Hepatic stellate cell (primary cell): ENCODE results near the gene PACRG.

ENCODE experiments used
- DNase-seq: peaks from one replicate; pipeline ENCODE4 v3.0.0; 2011; ENCODE audit warnings: low spot score

The PACRG gene

DNA sequence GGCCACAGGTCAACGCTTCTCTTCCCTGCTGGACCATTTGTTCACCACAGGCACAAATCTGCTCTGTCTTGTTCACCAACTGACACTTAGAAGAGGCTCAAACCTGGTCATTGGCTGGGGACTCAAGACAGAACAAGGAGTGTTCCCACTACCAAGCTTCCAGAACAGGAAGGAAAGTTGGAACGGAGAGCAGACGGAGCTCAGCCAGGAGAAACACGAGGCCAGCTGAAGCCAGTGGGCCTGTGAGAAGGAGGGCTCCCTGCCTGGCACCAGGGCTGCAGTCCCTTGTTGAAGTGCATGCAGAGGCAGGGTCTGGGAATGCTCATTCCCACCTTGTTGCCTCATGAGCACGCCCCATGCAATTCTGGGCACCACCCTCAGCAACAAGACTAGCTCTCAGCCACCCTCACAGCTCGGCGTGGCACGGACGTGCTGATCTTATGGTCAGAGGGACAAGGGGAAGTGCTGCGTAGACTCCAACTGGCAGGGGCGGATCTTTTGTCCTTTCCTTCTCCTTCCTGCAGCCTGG, 450.2 kb downstream of the PACRG start:
- no peak for DNase-seq

DNA sequence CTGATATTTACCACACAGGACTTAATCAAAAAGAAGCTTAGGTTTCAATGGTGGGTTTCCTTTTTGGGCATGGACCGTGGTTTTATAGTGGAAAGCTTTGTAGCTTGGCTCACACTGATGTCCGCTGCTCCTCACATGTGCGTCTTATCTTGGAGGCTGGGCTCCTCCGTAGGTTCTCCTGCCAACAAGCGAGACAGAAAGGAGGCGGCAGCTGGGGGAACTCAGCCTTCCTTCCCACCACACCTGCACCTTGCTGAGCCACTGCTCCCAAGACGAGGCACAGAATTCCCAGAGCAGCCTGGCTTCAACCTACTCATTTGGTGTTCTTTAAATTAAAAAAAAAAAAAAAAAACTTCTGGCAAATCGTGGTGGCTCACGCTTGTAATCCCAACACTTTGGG, 451.3 kb downstream of the PACRG start:
- DNase-seq, result no peak

DNA sequence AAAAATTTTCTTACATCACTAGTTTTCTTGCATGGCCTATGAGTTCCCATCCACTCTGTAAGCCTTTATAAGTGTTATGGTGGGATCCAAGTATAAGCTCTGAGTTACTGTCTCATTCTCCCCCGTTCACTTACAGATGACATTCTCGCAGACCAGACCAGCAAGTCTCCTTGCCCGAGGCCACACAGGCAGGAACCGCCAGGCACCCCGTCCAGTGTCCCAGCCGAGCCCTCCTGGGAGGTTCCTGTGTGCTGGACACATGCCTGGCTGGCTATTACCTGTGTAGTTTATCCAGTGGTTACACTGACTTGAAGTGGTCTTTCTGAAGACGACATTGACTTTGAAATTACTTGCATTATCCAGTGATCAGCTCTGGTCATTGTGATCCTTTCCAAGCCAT, 451.9 kb downstream of the PACRG start:
- no peak for DNase-seq

DNA sequence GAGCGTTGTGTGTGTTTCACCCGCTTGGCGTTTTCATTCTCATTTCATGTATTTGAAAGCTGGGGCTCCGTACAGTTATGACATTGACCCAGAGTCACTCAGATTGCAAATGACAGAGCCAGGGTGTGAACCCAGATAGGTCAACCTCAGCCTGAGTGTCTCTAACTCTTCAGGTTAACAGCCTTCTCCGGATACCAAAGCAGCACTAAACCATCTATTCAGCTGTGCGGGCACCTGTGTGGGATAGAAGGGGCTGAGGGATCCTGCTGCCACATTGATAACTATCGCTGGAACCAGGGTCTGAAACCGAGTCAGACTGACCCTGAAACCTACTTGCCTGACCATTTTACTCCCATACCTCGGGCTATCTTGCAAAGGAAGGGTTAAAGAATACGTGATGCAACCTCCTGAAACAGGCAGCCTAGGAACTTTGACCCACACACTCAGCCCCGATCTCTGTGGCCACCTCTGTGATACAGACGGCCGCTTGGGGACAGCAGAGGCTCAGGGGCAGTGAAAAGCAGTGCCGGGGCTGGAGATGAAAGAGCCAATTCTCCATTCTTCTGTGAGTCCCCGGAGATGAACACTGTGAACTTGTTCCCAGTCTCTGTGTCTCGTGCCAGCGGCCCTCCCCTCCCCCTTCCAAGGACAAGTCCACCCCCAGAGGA, 453.2 kb downstream of the PACRG start:
- DNase-seq, result peak; percentile 32

DNA sequence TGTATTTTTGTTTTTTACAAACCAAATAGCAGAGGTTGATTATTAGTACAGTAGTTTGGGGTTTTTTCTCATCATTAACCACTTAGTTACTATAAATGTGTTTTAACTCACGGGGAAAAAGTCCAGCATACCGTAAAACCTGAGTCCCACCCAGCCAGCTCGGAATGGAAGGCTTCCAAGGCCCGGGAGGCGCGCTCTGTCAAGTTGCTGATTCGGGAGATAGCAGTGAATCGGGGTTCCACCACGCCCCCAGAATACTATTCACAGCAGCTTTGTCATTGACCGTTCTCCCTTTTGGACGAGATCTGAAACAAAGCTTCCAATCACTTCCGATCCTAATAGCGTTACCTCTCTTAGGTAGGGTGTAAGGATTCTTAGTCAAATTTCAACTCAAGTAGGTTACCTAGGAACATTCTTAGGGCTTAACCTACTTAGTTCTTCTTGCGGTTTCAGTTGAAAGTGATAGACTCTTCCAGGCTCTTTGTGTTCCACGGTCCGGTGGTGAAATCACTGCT, 453.9 kb downstream of the PACRG start:
- DNase-seq, result no peak

DNA sequence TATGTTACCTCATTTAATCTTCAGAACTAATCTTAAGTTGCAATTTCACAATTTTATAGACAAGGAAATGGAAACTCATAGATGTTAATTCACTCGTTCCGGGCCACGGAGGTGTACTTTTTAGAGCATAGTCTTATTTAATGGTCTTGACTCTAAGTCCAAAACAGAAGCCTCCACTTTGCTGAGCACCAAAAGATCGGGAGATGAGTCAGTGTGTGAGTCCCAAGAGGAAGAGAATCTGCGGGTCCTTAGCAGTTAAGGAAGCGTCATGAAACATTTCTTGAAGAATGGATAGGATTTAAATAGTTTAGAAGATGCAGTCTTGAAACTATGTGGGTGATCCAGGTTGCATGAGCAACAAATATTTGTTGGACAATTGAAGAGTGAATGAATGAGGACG, 454.9 kb downstream of the PACRG start:
- no peak for DNase-seq

DNA sequence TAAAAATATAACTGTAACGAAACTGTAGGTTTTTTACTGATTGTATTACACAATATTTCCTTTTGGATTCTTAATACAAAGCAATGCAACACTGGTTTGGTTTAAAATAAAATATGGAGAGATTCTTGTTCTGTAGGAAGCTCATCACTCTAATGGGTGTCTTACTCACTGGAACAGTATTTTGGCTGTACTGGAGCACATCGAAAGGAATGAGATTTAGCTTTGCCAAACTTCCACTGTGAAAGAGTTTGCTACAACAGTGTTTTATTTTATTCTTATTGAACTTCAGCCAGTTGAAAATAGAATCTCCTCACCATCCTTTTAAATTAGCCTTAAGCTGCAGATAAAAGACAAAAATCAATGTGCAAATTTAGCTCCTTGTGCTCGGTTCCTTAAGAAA, 456.0 kb downstream of the PACRG start:
- no peak for DNase-seq

DNA sequence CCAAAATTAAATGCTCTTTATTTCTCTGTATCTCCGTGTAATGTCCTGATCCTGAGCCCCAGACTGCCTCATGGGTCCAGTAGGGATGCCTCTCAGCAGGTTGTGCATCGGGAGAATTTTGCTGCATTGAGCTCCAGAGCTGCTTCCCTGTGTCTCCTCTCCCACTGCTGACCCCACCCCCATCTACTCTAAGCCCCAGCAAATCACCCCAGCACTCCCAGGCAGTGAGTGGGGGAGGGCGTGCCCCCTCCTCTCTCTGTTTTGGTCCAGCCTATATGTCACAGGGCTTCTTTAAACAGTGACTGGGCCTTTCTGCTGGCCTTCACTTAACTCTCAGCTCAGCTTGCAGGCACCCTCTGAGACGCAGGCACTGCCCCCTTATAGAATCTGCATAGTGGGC, 458.0 kb downstream of the PACRG start:
- no peak for DNase-seq

DNA sequence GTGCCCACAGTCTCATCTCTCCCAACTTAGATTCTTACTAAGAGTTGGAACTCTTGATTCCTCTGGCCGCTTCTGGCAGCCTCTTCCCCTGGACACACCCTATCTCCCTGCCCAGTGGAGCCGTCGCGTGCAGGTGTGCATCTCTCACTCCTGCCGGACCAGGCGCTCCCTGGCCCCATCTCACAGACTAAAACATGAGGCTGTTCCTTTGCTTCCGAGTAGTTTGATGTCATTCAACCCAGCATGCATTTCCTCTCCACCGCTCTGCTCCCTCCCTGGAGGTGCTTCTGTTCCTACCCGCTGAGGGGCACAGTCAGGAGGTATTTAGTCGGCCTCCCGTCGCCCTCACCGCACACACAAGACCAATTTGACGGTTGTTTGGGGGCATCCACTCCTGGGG, 458.8 kb downstream of the PACRG start:
- DNase-seq, result no peak

DNA sequence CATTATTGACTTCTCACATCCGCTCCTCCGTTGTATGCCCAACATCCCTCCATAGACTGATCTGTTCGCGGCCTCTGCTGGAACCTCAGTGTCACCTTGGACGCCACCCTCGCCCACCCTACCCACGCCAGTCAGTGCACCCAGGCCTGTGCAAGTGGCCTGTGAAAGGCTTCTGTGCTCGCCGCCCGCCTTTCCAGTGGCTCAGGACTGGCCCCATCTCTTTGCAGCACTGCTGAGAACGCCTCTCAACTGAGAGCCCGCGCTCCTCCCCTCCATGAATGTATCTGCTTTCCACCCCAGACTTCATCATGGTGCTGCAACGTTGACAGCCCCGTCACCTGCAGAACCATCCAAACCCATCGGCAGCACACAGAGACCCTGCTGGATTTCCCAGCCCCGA, 459.4 kb downstream of the PACRG start:
- no peak for DNase-seq

DNA sequence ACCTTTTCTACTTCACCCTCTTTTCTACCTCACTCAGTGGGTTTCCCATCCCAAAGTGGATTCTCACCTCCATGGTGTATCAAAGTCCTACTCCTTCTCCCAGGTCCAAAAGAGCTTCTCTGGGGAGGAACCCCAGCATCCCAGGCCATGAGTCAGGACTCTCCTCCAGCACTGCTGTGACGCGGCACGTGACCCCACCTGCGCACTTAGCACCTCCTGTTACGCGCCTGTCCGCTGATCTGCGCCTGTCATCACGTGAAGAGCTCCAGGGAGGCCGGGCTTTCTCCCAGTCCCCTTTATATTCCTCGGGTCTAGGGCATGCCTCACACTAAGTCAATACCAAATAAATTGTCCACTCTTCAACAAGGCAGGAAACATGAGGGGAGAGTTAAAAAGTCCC, 459.8 kb downstream of the PACRG start:
- no peak for DNase-seq

DNA sequence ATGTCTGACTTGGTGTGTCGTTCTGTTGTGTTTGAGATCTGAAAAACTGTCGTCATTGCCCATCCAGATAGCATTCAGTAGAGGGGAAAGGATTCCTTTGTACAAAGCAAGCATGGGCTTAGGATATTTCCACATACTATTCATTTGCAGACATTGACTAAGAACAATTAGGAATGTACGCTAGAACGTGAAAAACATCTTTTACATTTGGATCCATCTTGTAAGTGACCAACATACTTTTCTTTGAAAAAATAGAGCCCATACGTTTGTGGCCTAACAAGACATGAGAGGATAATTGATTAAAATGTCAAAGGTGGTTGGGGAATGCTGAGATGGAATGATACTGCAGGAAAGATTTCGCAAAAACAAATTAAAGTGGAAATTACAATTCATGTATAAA, 461.0 kb downstream of the PACRG start:
- no peak for DNase-seq

DNA sequence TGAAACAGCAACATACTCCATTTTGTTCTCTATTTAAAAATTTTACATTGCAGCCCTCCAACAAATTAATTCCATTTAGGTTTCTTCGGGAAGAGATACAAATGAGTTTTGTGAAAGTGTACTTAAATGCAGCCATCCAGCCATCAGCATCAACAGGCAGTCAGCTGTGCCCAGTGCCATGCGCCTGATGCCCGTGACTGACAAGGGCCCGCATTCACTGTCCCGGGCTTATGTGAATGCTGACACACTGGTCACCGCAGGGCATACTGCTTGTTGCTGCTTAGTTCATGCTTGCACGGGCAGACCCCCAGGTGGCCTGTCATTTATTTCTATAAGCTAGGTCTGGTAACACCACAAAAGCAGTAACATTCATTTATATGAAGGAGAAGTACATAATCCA, 461.8 kb downstream of the PACRG start:
- DNase-seq, result no peak

DNA sequence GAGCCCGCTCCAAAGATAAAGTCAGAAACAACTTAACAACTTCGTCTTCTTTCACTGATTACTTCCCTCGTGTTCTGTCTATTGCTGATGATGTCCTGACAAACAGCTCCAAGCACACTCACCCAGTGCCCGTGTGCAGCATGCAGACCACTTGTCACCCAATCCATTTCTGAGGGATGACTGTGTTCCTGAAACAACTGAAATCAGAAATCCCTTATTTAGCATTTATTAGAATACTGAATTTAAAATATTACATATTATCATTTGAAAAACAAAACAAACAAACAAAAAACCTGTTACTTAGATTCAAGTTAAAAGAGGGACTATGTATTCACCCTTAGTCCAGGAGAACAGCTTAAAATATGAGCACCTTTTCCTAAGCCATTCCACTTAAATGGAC, 463.0 kb downstream of the PACRG start:
- no peak for DNase-seq

DNA sequence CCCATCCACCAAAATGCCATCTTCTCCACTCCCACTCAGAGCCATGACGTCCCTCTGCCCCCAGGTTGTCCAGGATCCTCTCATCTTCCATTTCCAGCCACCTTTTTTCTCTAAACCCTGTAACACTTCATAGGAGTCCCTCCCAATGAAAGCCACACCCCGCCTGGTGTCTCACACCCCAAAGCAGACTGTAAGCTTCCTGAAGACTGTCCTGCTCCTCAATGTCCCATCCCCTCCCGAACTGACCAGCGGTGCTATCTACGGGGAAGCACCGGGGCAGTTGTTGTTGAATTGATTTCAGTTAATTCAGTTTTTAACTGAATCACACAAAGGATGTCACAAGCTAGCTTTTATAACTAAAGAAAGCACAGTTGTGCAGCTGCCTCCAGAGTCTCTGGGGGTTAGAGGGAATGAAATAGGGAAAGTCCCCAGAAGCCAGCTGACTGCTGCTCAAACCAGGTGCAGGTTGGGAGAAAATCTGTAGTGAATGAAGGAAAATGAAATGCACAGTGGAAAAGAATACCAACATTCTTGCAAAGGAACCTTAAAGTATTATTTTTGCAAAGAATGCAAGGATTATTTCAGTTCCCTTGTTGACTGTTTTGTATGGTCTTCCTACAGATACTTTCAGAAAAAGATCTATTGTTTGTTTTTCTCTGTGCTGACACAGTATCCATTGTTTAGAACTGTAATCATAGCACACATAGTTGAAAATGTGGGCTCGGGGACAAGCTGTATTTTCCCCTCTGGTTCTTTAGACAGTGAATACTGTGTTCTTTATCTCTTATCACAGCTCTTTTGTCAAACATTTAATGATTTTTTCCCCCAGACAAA, 464.1 kb downstream of the PACRG start:
- DNase-seq, result no peak

DNA sequence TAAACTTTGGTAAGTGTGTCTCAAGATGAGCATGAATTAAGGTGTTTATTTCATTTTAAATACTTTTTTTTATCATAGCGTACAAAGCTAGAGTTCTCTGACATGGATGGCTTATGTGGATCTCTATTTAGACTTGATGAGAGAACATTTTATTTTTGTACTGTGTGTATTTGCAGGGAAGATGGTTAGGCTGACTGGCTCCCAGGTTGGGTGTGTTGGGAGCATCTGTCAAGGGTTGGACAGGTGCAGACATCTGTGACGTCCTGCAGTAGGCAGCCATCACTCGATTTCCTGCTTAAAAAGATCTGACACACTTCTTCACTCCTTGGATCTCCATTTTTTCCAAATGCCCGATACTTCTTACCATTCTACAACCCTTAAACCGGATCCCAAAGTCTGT, 464.8 kb downstream of the PACRG start:
- DNase-seq, result no peak

DNA sequence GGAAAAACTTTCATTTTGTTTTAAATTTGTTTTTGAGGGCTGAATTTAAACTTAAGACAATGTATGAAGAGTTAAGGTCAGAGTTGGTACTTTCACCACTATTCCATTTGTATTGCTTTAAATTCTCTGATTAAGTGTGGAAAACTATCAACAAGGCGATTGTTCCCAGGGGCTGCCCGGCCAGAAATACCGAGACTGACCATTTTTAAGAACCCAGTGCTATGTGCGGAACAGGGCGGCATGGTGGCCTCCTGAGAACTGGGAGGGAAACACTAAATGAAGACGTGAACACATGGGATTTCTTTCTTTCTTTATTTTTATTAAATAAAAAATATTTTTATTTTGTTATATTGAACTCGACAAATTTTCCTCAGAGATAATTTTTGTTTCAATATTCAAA, 465.6 kb downstream of the PACRG start:
- DNase-seq, result no peak

DNA sequence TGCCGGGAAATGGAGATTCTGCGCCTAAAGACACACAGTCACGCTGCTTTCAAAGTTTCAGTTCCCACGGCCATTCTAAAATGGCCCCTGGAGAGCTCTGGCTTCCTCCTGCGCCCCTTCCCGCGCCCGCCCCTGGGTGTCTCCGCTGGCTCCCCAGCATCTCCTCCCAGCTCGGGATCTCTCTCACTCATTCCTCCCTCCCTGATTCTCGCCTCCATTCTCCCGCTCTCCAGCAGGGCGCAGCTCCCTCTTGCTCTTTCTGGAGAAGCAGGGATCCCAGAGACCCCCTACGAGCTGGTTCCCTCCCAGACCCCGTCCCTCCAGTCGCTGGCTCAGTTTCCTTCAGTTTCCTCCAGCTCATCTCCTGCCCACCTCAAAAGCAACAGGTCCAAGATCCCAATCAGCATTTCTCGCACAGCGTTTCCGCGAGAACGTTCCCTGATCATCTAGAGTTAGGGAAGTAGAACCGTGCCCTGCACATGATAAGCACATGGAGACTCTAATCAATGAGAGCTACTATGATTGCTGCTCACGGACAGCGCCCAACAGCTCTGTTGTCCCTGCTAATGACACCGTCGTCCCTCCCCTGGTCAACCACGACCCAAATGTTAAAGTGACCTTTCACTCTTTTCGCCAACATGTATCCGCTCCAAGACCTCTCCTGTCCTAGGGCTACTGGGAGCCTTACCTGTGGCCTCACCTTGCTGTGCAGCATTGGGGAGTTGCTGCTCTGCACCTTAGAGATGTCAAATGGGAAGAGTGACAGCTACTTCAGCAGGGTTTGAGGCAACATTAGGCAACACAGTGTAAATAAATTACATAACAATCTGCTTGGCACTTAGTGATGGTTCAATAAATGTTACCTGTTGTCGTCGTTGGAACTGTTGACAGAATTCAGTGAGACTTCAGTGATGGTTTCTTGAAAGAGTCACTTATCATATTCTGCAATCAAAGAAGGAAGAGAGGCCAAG, 468.2 kb downstream of the PACRG start:
- DNase-seq, result no peak

DNA sequence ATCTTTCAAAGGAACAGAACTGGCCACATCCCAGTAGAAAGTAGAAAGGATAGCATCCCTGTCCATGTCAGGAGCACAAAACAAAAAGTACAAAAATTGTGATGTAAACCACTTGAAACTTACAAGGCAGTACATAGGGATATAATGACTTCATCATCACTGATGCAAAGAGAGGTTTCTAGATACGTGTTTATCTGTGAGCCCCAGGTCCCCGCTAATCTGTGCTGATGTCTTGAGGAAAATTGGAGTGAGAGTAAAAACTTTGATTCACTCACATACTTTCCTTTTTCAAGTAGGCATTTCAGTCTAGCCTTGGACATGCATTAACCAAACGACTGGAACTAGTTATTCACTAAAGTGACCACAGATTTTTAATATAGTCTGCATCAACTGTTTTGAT, 470.1 kb downstream of the PACRG start:
- DNase-seq, result no peak

DNA sequence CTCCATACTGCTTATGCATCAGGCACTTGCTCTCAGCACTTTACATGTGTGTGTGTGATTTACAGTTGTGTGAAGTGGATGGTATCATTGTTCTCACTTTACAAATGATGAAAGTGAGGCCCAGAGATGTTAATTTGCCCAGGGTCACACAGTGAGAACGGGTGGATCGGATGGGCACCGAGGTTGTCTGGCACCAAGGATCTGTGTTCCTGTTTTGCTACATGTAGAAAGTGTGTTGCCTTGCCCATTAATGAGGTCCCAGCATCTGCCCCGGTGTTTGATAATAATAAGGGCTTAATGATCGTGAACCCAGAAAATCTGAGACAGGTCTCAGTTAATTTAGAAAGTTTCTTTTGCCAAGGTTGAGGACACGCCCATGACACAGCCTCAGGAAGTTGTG, 470.6 kb downstream of the PACRG start:
- no peak for DNase-seq

DNA sequence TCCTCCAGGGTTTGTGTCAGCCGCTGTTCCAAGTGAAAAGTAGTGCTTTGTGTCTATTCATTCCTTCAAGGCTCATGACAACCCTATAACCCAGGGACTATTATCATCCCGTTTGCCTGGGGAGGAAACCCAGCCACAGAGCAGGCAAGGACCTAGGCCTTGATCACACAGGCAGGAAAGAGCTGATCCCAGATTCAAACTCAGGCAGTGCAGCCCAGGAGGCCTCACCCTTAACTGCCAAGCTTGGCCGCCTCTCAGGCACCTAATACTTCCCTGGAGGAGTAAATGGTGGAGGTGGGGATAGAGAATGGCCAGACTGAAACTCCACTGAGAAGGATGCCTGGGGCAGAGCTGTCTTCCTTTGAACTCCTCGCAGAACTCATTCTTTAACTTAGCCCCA, 471.6 kb downstream of the PACRG start:
- no peak for DNase-seq

DNA sequence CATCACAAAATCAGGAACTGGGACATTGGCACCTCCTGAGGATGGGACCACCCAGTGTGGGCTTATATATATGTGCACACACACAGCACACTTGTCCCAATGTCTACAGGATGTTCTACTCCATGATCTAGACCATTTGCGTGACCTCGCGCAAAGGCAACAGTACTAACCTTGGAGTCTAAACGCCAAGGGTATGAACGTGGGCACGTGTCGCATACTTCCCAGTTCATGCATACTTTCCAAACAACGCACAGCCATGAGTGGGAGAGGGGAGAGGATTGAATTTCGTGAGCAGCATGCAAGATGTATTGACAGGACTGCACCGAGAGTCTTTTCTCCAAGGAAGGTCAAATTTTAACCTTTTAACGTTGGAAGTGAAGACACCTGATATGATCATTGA, 472.5 kb downstream of the PACRG start:
- DNase-seq, result no peak
